Hematopoietic multipotent progenitor cell treated with erythropoietin and hydrocortisone succinate and interleukin-3 and kit ligand, for 17 days (in vitro differentiated cells): Measurements from ENCODE around the gene OR51V1.
"Not testable (repeated sequence)": the region's sequence is repeated elsewhere in the genome, so short reads cannot be mapped to it uniquely, and the experiment has no call there.

Experiments
- DNase-seq: peaks from one replicate; pipeline ENCODE4 v3.0.0-alpha.2; 2015; ENCODE audit warnings: low spot score

The OR51V1 gene

DNA sequence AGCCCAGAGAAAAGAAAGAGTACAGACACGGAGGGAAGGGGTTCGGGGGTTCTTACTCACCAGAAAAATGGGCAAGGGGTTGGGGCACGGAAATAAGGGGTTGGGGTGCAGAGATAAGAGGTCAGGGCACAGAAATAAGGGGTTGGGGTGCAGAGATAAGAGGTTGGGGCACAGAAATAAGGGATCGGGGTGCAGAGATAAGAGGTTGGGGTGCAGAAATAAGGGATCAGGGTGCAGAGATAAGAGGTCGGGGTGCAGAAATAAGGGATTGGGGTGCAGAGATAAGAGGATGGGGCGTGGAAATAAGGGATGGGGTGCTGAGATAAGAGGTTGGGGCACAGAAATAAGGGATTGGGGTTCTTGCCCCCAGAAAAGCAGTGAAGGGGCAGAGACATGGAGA is 35.7 kb downstream of the OR51V1 start:
- not testable (repeated sequence) for DNase-seq

DNA sequence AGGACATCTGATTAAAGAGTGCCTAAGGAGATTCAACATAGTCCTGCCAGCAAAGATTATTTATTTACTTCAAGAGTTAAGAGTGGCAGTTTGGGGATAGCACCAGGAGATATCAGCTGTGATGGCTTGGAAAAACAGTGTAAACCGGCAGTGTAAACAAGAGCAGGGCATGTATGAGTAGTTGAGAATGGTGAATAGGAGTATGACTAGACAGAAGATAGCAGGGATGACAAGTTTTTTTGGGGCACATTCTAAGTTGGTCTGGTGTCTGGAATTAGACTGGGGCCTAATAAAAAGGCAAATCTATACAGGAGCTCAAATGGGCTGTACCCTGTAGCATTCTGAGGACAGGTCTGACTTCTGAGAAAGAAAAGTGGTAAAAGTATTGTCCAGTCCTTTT is 39.4 kb downstream of the OR51V1 start:
- DNase-seq, result not testable (repeated sequence)

GRCh38 chr11:5160217-5160616 is 40.3 kb downstream of the OR51V1 start:
- not testable (repeated sequence) for DNase-seq

GRCh38 chr11:5159806-5160205 is 40.7 kb downstream of the OR51V1 start:
- no peak for DNase-seq

GRCh38 chr11:5154657-5155056 is 45.8 kb downstream of the OR51V1 start, which contains the start of gene OR52A1:
Gene OR52A1, minus strand, starts transcription at chr11:5154757. Its CDS starts 2,388 bp downstream, at chr11:5152369.
- no peak for DNase-seq

- DNase-seq, result no peak
Measured at GRCh38 chr11:5153574-5154431, 46.7 kb downstream of the OR51V1 start.

GRCh38 chr11:5151713-5152153 is 48.7 kb downstream of the OR51V1 start:
- no peak for DNase-seq
